Gastrocnemius medialis (tissue), 4 donors: ENCODE data around the gene ASB10. TPM values are rescaled to one million over a fixed set of nuclear protein-coding genes. Genes with fewer than 3 reads are reported as not detected.

Experiments
- ATAC-seq, 2 donors: fragments of 150-250 bp; one replicate each; pipeline ENCODE4 v1.9.1; 2016
- DNase-seq, 2 donors: peaks; one replicate each; pipeline ENCODE4 v3.0.0-alpha.2; 2019
- H3K27ac ChIP-seq, 4 donors: fragments of 200-600 bp; sonication (generic); 1 replicate in 1 of 4; 2 replicates in 3 of 4; pipeline ENCODE4 v1.5.1; 2016 to 2018; ENCODE audit warnings: mild to moderate bottlenecking in 2 of 4, moderate library complexity in 1 of 4
- H3K27me3 ChIP-seq, 3 donors: fragments of 200-600 bp; sonication (generic) in 2 of 3; 1 replicate in 1 of 3; 2 replicates in 2 of 3; pipeline versions ENCODE4 v1.5.1 to v1.6.0; 2016 to 2019; ENCODE audit warnings: mild to moderate bottlenecking in 1 of 3, moderate library complexity in 1 of 3
- H3K36me3 ChIP-seq, 2 donors: fragments of 200-600 bp; sonication (generic) in 1 of 2; one replicate each; pipeline ENCODE4 v1.5.1; 2017 to 2018
- H3K4me1 ChIP-seq, 2 donors: fragments of 200-600 bp; sonication (generic) in 1 of 2; one replicate each; pipeline ENCODE4 v1.5.1; 2016 to 2017; ENCODE audit warnings: mild to moderate bottlenecking in 2 of 2
- H3K4me3 ChIP-seq, 4 donors: fragments of 200-600 bp; sonication (generic) in 3 of 4; 1 replicate in 1 of 4; 2 replicates in 3 of 4; pipeline ENCODE4 v1.5.1; 2016 to 2019; ENCODE audit warnings: mild to moderate bottlenecking in 2 of 4
- H3K9me3 ChIP-seq, 3 donors: fragments of 200-600 bp; sonication (generic) in 2 of 3; 1 replicate in 1 of 3; 2 replicates in 2 of 3; pipeline ENCODE4 v1.5.1; 2016 to 2019
- CTCF ChIP-seq, 5 experiments: fragments of 450-650 bp in 3 of 5; fragments of 200-600 bp in 2 of 5; sonication (generic) in 2 of 5; IDR thresholded peaks in 4 of 5; conservative IDR thresholded peaks in 1 of 5; 1 replicate in 4 of 5; 2 replicates in 1 of 5; pipeline ENCODE4 v1.5.1; 2016 to 2019; ENCODE audit warnings: antibody characterized with exemption in 5 of 5, mild to moderate bottlenecking in 3 of 5, moderate library complexity in 3 of 5
- POLR2A ChIP-seq, 2 donors: fragments of 450-650 bp; IDR thresholded peaks; one replicate each; pipeline ENCODE4 v1.6.1; 2017; ENCODE audit warnings: antibody characterized with exemption in 2 of 2, mild to moderate bottlenecking in 2 of 2, moderate library complexity in 2 of 2
- in situ Hi-C, 4 donors: fragments of 200-750 bp; cut with MboI; loops; one replicate each; pipeline versions ENCODE4 v1.15.0 to v1.8.0; 2017; ENCODE audit warnings: low sequenced_read_pairs in 4 of 4
- intact Hi-C: fragments of 100-400 bp; cut with DNase I; formaldehyde crosslinking; loops from one replicate; pipeline ENCODE4 v1.15.1; 2023; ENCODE audit warnings: low total_unique reads
- total RNA-seq, 4 donors: library from RNA; depleted of rRNA; stranded (reverse); fragments of >200 nt; gene quantifications; one replicate each; pipeline versions ENCODE4 v1.1.0 to v1.2.3, GENCODE V29; 2016

The ASB10 gene
- total RNA-seq = 10 to 100 TPM; 17.1 to 24.8 (median 21.6) TPM

- no peaks in the 10 kb centered on the region for H3K27me3 ChIP-seq
- H3K9me3 ChIP-seq = no peaks in the 10 kb centered on the region
- in situ Hi-C loops = no loop called here
- ATAC-seq (peak; percentile 83 to 86), DNase-seq (peak; percentile 65 to 91)
- H3K4me1 ChIP-seq = peaks cover 37 to 39% of the 10 kb centered on the region in 2 donors
- H3K4me3 ChIP-seq = peak within 1 kb of the TSS; percentile 57 to 62 (median 60)
- H3K27ac ChIP-seq = peak within 1 kb of the TSS; percentile 91 to 100 (median 99)
- H3K36me3 ChIP-seq = no peaks in the 10 kb centered on the region
- TF ChIP-seq CTCF (IDR thresholded peaks at IDR 0.05 in 4 of 5, conservative IDR thresholded peaks at IDR 0.05 in 1 of 5) (no peak), POLR2A (IDR thresholded peaks at IDR 0.05) (peak; percentile 71 to 72)
- intact Hi-C loops = loop anchor here (1.0 to 5.0 kb wide), 4 partner anchors 40 to 160 kb away; partner anchors contain the start of genes ABCB8, ABCF2, FASTK and TMUB1
These were observed at the start of gene ASB10 for GRCh38 chr7:151186640-151187408. TSS of gene ASB10 (minus strand) at chr7:151187250. CDS start at chr7:151187130, 120 bp downstream.

- Histone ChIP-seq H3K4me3 (no peak overlapping the region), H3K36me3 (peaks cover 0 to 67% of the 10 kb centered on the region in 2 donors), H3K9me3 (no peaks in the 10 kb centered on the region), H3K27ac (peak overlapping the region in 1 of 4 donors; percentile 80), H3K27me3 (no peaks in the 10 kb centered on the region), H3K4me1 (peaks cover 32 to 38% of the 10 kb centered on the region in 2 donors)
- TF ChIP-seq POLR2A (IDR thresholded peaks at IDR 0.05) (no peak), CTCF (IDR thresholded peaks at IDR 0.05 in 4 of 5, conservative IDR thresholded peaks at IDR 0.05 in 1 of 5) (no peak)
- DNase-seq = no peak
- intact Hi-C loops (no loop called here), in situ Hi-C loops (no loop called here)
- ATAC-seq = no peak
These were observed 49.4 kb upstream of the ASB10 start for GRCh38 chr7:151236406-151236805.

- ATAC-seq = no peak
- H3K4me1 ChIP-seq = peaks cover 29 to 33% of the 10 kb centered on the region in 2 donors
- H3K27me3 ChIP-seq = no peaks in the 10 kb centered on the region
- H3K9me3 ChIP-seq = no peaks in the 10 kb centered on the region
- H3K36me3 ChIP-seq = peaks cover 0 to 56% of the 10 kb centered on the region in 2 donors
- H3K27ac ChIP-seq = peak overlapping the region in 1 of 4 donors; percentile 24
- in situ Hi-C loops = no loop called here
- H3K4me3 ChIP-seq = no peak overlapping the region
- TF ChIP-seq CTCF (IDR thresholded peaks at IDR 0.05 in 4 of 5, conservative IDR thresholded peaks at IDR 0.05 in 1 of 5) = no peak
- TF ChIP-seq POLR2A (IDR thresholded peaks at IDR 0.05) = no peak
- intact Hi-C loops = no loop called here
- no peak for DNase-seq
These were observed 48.2 kb upstream of the ASB10 start for GRCh38 chr7:151235091-151235787.

- DNase-seq (no peak), ATAC-seq (no peak)
- H3K4me3 ChIP-seq = peak overlapping the region; percentile 87 to 98 (median 92)
- TF ChIP-seq POLR2A (IDR thresholded peaks at IDR 0.05) (no peak), CTCF (IDR thresholded peaks at IDR 0.05 in 4 of 5, conservative IDR thresholded peaks at IDR 0.05 in 1 of 5) (no peak)
- H3K4me1 ChIP-seq = peaks cover 29 to 33% of the 10 kb centered on the region in 2 donors
- in situ Hi-C loops = no loop called here
- intact Hi-C loops = loop anchor here (1.0 kb wide), 1 partner anchor 520 kb away; no protein-coding TSS in a partner anchor
- H3K36me3 ChIP-seq = peaks cover 0 to 42% of the 10 kb centered on the region in 2 donors
- no peaks in the 10 kb centered on the region for H3K27me3 ChIP-seq
- peak overlapping the region; percentile 71 to 88 (median 86) for H3K27ac ChIP-seq
- H3K9me3 ChIP-seq = no peaks in the 10 kb centered on the region
These were observed 46.8 kb upstream of the ASB10 start for GRCh38 chr7:151233804-151234203.
